HepG2 (cell line): ENCODE data around the gene ITGAX. TPM values are rescaled to one million over a fixed set of nuclear protein-coding genes. Genes with fewer than 3 reads are reported as not detected.
A peak's percentile ranks its signal among the peaks of the same experiment; 100 is the strongest.

Experiments used
- GABPA ChIP-seq, 2 experiments: IDR thresholded peaks; 2 replicates each; pipeline ENCODE4 v1.6.1; 2011 to 2016; ENCODE audit warnings: low read depth in 2 of 2, low read length in 1 of 2, missing biosample characterization in 1 of 2, missing genetic modification characterization in 1 of 2
- HNRNPK ChIP-seq: fragments of 200-400 bp; formaldehyde crosslinking; IDR thresholded peaks from 2 replicates; pipeline ENCODE4 v1.6.1; 2018; ENCODE audit warnings: low read length, low read depth, moderate library complexity, mild to moderate bottlenecking; ENCODE audit not compliant: poor library complexity, severe bottlenecking
- HOXA9 ChIP-seq: sonication (generic); formaldehyde crosslinking; IDR thresholded peaks from 2 replicates; pipeline ENCODE4 v1.8.1; 2022; ENCODE audit warnings: missing genetic modification reagents, mild to moderate bottlenecking, moderate library complexity, borderline replicate concordance
- KDM1A ChIP-seq: IDR thresholded peaks from 2 replicates; pipeline ENCODE4 v1.6.1; 2016; ENCODE audit warnings: missing compliant biosample characterization
- NFKBIZ ChIP-seq: IDR thresholded peaks from 2 replicates; pipeline ENCODE4 v1.6.1; 2018; ENCODE audit warnings: missing genetic modification reagents, missing compliant biosample characterization
- NFYB ChIP-seq: sonication (generic); formaldehyde crosslinking; IDR thresholded peaks from 2 replicates; pipeline ENCODE4 v1.4.0; 2020; ENCODE audit warnings: missing genetic modification reagents
- RFXANK ChIP-seq: IDR thresholded peaks from 2 replicates; pipeline ENCODE4 v1.6.1; 2016
- SIX1 ChIP-seq: sonication (generic); formaldehyde crosslinking; IDR thresholded peaks from 2 replicates; pipeline ENCODE4 v1.4.0; 2020; ENCODE audit warnings: missing genetic modification reagents, borderline replicate concordance
- SMAD9 ChIP-seq: sonication (generic); formaldehyde crosslinking; IDR thresholded peaks from 2 replicates; pipeline ENCODE4 v1.5.1; 2020; ENCODE audit warnings: mild to moderate bottlenecking, missing genetic modification reagents
- SP2 ChIP-seq: sonication (generic); formaldehyde crosslinking; IDR thresholded peaks from 2 replicates; pipeline ENCODE4 v1.5.1; 2020; ENCODE audit warnings: mild to moderate bottlenecking, missing genetic modification reagents
- SRSF9 ChIP-seq: fragments of 200-400 bp; formaldehyde crosslinking; IDR thresholded peaks from 2 replicates; pipeline ENCODE4 v1.6.1; 2018; ENCODE audit warnings: borderline replicate concordance, mild to moderate bottlenecking, low read depth, low read length; ENCODE audit not compliant: insufficient read depth, poor library complexity, severe bottlenecking
- YEATS2 ChIP-seq: sonication (generic); formaldehyde crosslinking; IDR thresholded peaks from 2 replicates; pipeline ENCODE4 v1.4.0; 2020; ENCODE audit warnings: missing genetic modification reagents, borderline replicate concordance
- ZBTB3 ChIP-seq: sonication (generic); formaldehyde crosslinking; IDR thresholded peaks from 2 replicates; pipeline ENCODE4 v1.4.0; 2020; ENCODE audit warnings: low read depth, mild to moderate bottlenecking, moderate library complexity, missing genetic modification reagents, borderline replicate concordance
- ZFP82 ChIP-seq: sonication (generic); formaldehyde crosslinking; IDR thresholded peaks from 2 replicates; pipeline ENCODE4 v1.5.1; 2020; ENCODE audit warnings: mild to moderate bottlenecking, missing genetic modification reagents, borderline replicate concordance
- ZFX ChIP-seq: sonication (generic); formaldehyde crosslinking; IDR thresholded peaks from 2 replicates; pipeline ENCODE4 v1.4.0; 2020; ENCODE audit warnings: mild to moderate bottlenecking, low read depth, missing genetic modification reagents, moderate library complexity
- ZNF724P ChIP-seq: sonication (generic); formaldehyde crosslinking; IDR thresholded peaks from 2 replicates; pipeline ENCODE4 v1.8.0; 2022; ENCODE audit warnings: missing genetic modification reagents, borderline replicate concordance
- ZSCAN22 ChIP-seq: sonication (generic); formaldehyde crosslinking; IDR thresholded peaks from 2 replicates; pipeline ENCODE4 v1.4.0; 2020; ENCODE audit warnings: mild to moderate bottlenecking, missing genetic modification reagents
- polyA plus RNA-seq, 8 experiments: library from polyadenylated mRNA; depleted of rRNA in 3 of 8; stranded (reverse) in 7 of 8; unstranded in 1 of 8; fragments of >200 nt; fragmentation: Illumina TruSeq in 4 of 8; extraction: Trizol in 4 of 8; gene quantifications; 2 replicates each; pipeline versions ENCODE4 v1.2.1 to v1.2.3, GENCODE V29; 2011 to 2016; ENCODE audit warnings: low read depth in 4 of 8, missing spikeins in 1 of 8, mixed read lengths in 1 of 8; ENCODE audit not compliant: insufficient read depth in 1 of 8
- total RNA-seq, 5 experiments: library from RNA; depleted of rRNA; stranded (reverse); fragments of >200 nt; fragmentation: Illumina TruSeq; extraction: Trizol; gene quantifications; 2 replicates each; pipeline ENCODE4 v1.2.3, GENCODE V29; 2016; ENCODE audit warnings: low read depth in 1 of 5
- TF ChIP-seq, protein P1 (sequence below): IDR thresholded peaks from 2 replicates; pipeline ENCODE4 v1.6.1; 2016; ENCODE audit warnings: mild to moderate bottlenecking
- TF ChIP-seq, protein P2 (sequence below): IDR thresholded peaks from 2 replicates; pipeline ENCODE4 v1.6.1; 2016
- TF ChIP-seq, protein P3 (sequence below), 2 experiments: sonication (generic) in 1 of 2; formaldehyde crosslinking in 1 of 2; IDR thresholded peaks; 2 replicates each; pipeline versions ENCODE4 v1.4.0 to v1.6.1; 2018 to 2020; ENCODE audit warnings: missing genetic modification reagents in 2 of 2, borderline replicate concordance in 1 of 2, low read depth in 1 of 2, mild to moderate bottlenecking in 1 of 2, missing biosample characterization in 1 of 2
- TF ChIP-seq, protein P4 (sequence below): sonication (generic); formaldehyde crosslinking; conservative IDR thresholded peaks from 2 replicates; pipeline ENCODE4 v1.4.0; 2020; ENCODE audit warnings: missing genetic modification reagents

ITGAX gene
- total and polyA plus RNA-seq, 2 of the 13 experiments (the other 11 are each of a cell fraction or from before 2014, with no cell fraction given), result 0.32 TPM; not detected in 1

DNA sequence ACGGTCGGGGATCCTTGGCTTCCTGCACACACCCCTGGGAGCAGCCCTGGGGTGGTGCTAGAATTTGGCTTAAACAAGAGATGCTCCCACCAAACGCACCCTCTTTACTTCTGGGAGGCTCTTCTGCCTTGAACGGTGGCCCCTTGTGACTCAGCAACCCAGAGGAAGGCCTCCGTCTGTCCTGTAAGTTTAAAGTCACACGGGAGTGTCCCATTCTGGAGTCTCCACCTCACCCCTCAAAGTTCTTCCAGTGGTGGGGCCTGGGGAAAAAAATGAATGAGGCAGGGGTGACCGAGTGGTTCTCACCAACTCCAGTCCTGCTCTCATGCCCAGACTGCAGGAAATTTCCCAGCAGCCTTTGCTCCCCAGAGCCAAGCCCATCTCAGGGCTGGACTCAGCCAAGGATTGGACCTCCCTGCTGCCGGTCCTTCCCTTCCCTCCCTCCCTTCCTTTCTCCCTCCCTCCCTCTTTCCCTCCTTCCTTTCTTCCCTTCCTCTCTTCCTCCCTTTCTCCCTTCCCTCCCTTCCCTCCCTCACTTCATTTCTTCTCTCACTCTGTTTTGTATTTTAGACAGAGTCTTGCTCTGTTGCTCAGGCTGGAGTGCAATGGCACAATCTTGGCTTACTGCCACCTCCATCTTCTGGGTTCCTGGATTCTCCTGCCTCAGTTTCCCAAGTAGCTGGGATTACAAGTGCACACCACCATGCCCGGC is 49.5 kb downstream of the ITGAX start (continued):
- TF ChIP-seq, protein P1, sequence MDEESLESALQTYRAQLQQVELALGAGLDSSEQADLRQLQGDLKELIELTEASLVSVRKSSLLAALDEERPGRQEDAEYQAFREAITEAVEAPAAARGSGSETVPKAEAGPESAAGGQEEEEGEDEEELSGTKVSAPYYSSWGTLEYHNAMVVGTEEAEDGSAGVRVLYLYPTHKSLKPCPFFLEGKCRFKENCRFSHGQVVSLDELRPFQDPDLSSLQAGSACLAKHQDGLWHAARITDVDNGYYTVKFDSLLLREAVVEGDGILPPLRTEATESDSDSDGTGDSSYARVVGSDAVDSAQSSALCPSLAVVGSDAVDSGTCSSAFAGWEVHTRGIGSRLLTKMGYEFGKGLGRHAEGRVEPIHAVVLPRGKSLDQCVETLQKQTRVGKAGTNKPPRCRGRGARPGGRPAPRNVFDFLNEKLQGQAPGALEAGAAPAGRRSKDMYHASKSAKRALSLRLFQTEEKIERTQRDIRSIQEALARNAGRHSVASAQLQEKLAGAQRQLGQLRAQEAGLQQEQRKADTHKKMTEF (CRISPR knock-in tag), result no peak
- TF ChIP-seq YEATS2, result peak; percentile 38; the same call in 1 of the 2 replicates
- TF ChIP-seq SMAD9 (CRISPR knock-in tag), result no peak
- TF ChIP-seq KDM1A (CRISPR knock-in tag), result no peak
- no peak for TF ChIP-seq SIX1
- peak; percentile 41; the same call in 1 of the 2 replicates for TF ChIP-seq NFYB (CRISPR knock-in tag)
- no peak for TF ChIP-seq ZBTB3 (CRISPR knock-in tag)
- TF ChIP-seq, protein P2, sequence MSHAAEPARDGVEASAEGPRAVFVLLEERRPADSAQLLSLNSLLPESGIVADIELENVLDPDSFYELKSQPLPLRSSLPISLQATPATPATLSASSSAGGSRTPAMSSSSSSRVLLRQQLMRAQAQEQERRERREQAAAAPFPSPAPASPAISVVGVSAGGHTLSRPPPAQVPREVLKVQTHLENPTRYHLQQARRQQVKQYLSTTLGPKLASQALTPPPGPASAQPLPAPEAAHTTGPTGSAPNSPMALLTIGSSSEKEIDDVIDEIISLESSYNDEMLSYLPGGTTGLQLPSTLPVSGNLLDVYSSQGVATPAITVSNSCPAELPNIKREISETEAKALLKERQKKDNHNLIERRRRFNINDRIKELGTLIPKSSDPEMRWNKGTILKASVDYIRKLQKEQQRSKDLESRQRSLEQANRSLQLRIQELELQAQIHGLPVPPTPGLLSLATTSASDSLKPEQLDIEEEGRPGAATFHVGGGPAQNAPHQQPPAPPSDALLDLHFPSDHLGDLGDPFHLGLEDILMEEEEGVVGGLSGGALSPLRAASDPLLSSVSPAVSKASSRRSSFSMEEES (CRISPR knock-in tag), result no peak
- TF ChIP-seq ZSCAN22 (CRISPR knock-in tag), result no peak
- no peak for TF ChIP-seq ZFP82 (CRISPR knock-in tag)
- peak; percentile 49; the same call in 1 of the 2 replicates for TF ChIP-seq ZFX (CRISPR knock-in tag)
- TF ChIP-seq GABPA (IDR thresholded peaks at IDR 0.05; ENCODE audit: low read depth, low read length), result 0 out of 2 replicates have a peak, but pooled peaks have one; percentile 23
- TF ChIP-seq GABPA (CRISPR knock-in tag; IDR thresholded peaks at IDR 0.05; ENCODE audit: low read depth), result peak; percentile 62
- TF ChIP-seq, protein P3, sequence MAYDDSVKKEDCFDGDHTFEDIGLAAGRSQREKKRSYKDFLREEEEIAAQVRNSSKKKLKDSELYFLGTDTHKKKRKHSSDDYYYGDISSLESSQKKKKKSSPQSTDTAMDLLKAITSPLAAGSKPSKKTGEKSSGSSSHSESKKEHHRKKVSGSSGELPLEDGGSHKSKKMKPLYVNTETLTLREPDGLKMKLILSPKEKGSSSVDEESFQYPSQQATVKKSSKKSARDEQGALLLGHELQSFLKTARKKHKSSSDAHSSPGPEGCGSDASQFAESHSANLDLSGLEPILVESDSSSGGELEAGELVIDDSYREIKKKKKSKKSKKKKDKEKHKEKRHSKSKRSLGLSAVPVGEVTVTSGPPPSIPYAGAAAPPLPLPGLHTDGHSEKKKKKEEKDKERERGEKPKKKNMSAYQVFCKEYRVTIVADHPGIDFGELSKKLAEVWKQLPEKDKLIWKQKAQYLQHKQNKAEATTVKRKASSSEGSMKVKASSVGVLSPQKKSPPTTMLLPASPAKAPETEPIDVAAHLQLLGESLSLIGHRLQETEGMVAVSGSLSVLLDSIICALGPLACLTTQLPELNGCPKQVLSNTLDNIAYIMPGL (CRISPR knock-in tag; IDR thresholded peaks at IDR 0.05; ENCODE audit: borderline replicate concordance in 1 of 2, low read depth in 1 of 2), result no peak
- no peak for TF ChIP-seq SRSF9
- no peak for TF ChIP-seq NFKBIZ (CRISPR knock-in tag)
- TF ChIP-seq ZNF724P (CRISPR knock-in tag), result no peak
- peak; percentile 34; the same call in 1 of the 2 replicates for TF ChIP-seq SP2
- no peak for TF ChIP-seq RFXANK (CRISPR knock-in tag)
- peak; percentile 44 for TF ChIP-seq HNRNPK
- TF ChIP-seq, protein P4, sequence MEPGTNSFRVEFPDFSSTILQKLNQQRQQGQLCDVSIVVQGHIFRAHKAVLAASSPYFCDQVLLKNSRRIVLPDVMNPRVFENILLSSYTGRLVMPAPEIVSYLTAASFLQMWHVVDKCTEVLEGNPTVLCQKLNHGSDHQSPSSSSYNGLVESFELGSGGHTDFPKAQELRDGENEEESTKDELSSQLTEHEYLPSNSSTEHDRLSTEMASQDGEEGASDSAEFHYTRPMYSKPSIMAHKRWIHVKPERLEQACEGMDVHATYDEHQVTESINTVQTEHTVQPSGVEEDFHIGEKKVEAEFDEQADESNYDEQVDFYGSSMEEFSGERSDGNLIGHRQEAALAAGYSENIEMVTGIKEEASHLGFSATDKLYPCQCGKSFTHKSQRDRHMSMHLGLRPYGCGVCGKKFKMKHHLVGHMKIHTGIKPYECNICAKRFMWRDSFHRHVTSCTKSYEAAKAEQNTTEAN (CRISPR knock-in tag), result no peak
- TF ChIP-seq HOXA9 (CRISPR knock-in tag), result no peak
